ENCODE results near the gene DENND1B.
"Not testable (repeated sequence)": the region's sequence is repeated elsewhere in the genome, so short reads cannot be mapped to it uniquely, and the experiment has no call there.

The DENND1B gene

DNA sequence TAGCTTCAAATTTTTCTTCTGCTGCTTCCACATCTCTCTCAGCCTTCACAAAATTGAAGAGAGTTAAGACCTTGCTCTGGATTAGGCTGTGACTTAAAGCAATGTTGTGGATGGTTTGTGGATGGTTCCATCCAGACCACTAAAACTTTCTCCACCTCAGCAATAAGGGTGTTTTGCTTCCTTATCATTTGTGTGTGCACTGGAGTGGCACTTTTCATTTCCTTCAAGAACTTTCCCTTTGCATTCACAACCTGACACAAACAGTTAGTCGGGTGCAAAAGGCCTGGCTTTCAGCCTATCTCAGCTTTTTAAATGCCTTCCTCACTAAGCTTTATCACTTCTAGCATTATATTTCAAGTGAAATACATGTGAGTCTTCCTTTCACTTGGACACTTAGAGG, 30.3 kb downstream of the DENND1B start:
- DNase-seq (ENCODE audit: low spot score), result no peak

DNA sequence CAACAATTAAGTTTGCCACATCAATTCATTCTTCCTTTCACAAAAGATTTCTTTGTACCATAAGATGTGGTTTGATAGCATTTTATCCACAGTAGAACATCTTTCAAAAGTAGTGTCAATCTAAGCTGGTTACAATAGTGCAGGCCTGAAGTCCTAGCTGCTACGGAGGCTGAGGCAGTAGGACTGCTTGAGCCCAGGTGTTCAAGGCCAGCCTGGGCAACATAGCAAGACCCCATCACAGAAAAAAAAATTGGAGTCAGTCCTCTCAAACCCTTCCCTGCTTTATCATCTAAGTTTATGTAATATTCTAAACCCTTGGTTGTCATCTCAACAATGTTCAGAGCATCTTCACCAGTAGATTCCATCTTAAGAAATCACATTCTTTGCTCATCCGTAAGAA, 31.7 kb downstream of the DENND1B start:
- DNase-seq (ENCODE audit: low spot score), result no peak

DNA sequence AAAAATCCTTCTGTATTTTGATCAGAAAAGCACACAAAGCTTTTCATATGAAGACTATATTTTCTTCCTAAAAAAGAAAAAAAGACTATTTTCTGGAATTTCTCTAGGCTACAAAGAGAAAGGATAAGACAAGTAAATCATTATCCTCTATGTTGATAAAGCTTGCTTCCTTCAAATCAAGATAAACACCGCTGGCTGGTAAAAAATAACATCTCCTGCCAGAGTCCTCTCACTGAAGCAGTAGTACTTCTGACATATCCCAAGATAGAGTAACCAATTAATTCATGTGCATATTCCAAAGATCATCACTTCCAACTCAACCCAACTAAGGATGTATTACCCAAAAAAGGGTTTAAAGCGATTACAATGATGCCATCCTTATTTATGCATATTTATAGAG, 34.3 kb downstream of the DENND1B start:
- DNase-seq (ENCODE audit: low spot score), result no peak

- DNase-seq (ENCODE audit: low spot score), result no peak
Measured at GRCh38 chr1:197738927-197739326, 36.4 kb downstream of the DENND1B start.

DNA sequence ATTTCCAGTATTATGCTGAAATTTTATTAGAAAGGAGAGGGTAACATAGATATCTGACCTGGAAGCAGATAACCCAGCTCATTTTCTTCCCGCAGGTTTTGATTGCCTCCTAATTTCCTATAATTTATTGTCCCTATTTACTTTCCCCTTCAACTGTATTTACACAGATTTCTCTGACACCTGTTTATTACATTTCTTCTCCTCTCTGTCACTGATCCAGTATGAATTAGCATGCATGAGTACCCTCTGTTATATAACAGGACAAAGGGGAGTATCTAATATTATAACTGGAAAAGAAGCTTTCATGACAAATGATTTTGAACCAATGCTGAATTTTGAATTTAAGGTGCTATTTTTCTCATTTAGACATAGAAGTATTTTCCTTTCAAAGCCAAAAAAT, 37.4 kb downstream of the DENND1B start:
- DNase-seq (ENCODE audit: low spot score), result no peak

DNA sequence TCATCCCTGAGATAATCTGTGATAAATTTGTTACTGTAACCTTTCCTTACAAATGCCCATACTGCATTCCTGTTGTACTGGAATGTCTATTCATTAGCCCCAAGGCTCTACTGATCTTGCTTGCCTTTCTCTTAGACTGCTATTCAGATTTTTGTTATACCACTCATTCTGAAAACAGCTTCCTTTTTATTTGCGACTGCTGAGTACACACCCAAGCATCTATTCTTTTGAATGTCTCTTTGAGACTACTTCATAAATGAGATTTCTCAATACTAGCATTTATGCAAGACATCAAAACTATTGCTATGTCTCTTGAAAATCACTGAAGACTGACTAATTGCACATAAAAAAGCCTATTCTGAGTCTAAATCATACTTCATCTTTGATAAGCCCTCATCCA, 38.6 kb downstream of the DENND1B start:
- peak; percentile 83 for DNase-seq (ENCODE audit: low spot score)

- no peak for DNase-seq (ENCODE audit: low spot score)
Measured at GRCh38 chr1:197735461-197735860, 39.8 kb downstream of the DENND1B start.

DNA sequence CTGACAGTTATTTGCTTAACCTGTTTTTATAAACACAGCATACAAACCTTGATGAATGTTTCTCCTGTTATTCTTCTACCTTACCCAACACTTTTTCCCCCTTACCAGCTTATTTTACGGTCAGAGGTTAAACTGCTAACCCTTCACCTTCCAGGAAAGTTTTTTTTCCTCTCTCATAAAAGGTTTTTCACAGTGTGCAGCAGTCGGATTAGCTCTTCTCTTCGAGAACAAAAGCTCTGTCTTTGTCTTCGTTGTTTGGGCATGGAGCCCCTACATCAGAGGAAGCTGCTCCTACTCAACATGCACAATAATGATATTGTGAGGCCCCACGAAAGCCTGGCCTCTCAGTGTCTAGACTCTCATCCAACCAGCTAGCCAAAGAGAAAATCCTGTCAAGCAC, 42.0 kb downstream of the DENND1B start:
- DNase-seq (ENCODE audit: low spot score), result no peak

- no peak for DNase-seq (ENCODE audit: low spot score)
Measured at GRCh38 chr1:197732187-197732586, 43.1 kb downstream of the DENND1B start.

GRCh38 chr1:197731449-197731848, 43.8 kb downstream of the DENND1B start:
- DNase-seq (ENCODE audit: low spot score), result no peak

- no peak for DNase-seq (ENCODE audit: low spot score)
Measured at GRCh38 chr1:197725976-197726375, 49.3 kb downstream of the DENND1B start.

GRCh38 chr1:197725044-197725443, 50.2 kb downstream of the DENND1B start:
- DNase-seq (ENCODE audit: low spot score), result no peak

GRCh38 chr1:197715806-197716205, 59.5 kb downstream of the DENND1B start:
- DNase-seq (ENCODE audit: low spot score), result no peak

GRCh38 chr1:197706601-197707000, 68.7 kb downstream of the DENND1B start:
- DNase-seq (ENCODE audit: low spot score), result no peak

- DNase-seq (ENCODE audit: low spot score), result no peak
Measured at GRCh38 chr1:197705941-197706340, 69.3 kb downstream of the DENND1B start.

- not testable (repeated sequence) for DNase-seq (ENCODE audit: low spot score)
Measured at GRCh38 chr1:197700688-197701087, 74.6 kb downstream of the DENND1B start.

GRCh38 chr1:197696372-197696771, 78.9 kb downstream of the DENND1B start:
- DNase-seq (ENCODE audit: low spot score), result no peak

DNA sequence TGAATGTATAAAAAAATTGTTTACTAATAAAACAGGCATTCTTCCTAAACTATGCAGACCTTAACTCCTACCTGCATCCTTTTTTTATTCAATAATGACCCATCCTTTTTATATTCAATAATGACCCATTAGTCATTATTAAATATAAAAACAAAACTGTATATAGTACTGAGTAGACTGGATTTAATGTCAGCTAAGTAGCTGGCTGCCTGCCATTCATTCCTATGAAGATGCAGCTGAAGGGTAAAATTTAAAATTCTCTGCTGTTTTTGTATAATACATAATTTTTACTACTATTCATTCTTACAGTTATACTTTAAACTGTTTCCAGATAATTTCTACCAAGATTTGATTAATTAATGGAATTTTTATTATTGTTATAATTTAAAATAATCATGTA, 79.3 kb downstream of the DENND1B start:
- DNase-seq (ENCODE audit: low spot score), result no peak

DNA sequence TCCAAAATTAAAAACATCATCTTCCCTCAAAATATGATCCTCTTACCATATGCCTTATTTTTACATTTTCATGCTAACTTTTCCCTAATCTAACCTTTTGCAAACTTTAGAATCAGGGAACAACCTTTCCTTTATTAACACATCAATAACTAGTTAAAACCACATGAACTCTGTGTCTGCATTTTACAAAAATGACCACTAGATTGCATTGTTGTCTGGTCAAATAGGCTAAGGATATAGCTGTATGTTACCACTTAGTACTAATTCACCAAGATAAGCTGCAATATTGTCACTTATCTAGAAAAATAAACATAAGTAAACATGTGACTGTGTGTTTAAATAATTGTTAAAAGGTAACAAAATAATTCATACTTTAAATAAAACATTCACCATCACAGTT, 82.3 kb downstream of the DENND1B start:
- DNase-seq (ENCODE audit: low spot score), result peak; percentile 5

DNA sequence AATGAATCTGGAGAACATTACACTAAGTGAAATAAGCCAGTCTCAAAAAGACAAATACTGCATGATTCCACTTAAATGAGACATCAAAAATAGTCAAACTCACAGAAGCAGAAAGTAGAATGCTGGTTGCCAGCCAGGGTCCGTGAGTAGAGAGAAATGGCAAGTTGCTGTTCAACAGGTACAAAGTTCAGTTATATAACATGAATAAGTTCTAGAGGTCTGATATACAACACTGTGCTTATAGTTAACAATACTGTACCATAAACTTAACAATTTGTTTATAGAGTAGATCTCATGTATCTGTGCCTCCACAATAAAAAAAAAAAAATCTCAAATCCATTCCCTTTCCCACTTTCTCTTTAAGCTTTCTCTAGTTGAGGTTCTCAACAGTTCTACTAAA, 83.5 kb downstream of the DENND1B start:
- DNase-seq (ENCODE audit: low spot score), result no peak

DNA sequence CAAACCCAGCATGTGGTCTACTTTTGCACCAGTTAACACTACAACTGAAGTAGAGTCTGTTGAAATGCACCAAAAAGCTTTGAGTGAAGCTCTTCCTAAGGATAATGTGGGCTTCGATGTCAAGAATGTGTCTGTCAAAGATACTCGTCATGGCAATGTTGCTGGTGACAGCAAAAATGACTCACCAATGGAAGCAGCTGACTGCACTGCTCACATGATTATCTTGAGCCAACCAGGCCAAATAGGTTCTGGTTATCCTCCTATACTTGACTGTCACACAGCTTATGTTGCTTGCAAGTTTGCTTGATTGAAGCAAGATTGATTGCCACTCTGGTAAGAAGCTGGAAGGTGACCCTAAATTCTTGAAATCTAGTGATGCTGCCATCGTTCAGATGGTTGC, 85.2 kb downstream of the DENND1B start:
- DNase-seq (ENCODE audit: low spot score), result no peak

DNA sequence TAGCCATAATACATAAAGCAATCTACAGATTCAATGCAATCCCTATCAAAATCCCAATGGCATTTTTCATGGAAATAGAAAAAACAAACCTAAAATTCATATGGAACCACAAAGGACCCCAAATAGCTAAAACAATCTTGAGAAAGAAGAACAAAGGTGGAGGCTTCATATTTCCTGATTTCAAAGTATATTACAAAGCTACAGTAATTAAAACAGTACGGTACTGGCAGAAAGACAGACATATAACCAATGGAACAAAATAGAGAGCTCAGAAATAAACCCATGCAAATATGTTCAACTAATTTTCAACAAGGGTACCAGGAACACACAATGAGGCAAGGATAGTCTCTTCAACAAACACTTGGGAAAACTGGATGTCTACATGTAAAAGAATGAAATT, 87.0 kb downstream of the DENND1B start:
- no peak for DNase-seq (ENCODE audit: low spot score)

DNA sequence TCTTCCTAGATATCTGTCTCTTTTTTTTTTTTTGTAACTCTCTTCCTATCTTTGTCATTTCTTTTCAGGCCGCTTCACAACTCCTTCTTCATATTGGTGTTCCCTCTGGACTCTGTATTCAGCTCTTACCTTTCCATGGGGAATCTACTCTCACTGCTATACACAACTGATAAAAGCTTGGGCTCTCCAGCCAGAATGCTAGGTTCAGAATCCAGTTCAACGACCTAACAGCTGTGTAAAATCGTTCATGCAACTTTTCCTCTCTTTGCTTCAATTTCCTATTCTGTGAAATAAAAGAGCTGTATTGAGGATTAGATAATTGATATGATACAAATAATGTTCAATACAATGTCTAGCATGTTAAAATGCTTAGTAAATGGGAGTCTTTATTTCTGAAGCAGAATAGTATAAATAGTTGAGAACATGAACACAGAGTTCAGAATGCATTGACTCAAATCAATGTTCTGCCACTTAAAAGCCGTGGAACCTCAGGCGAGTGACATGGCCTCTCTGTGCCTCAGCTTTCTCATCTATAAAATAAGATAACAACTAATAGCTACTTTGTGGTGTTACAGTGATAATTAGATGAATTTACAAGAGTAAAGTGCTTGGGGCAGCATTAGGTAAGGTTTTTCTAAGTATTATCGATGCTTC, 88.5 kb downstream of the DENND1B start:
- DNase-seq (ENCODE audit: low spot score), result no peak

GRCh38 chr1:197686231-197686630, 89.0 kb downstream of the DENND1B start:
- DNase-seq (ENCODE audit: low spot score), result no peak

DNA sequence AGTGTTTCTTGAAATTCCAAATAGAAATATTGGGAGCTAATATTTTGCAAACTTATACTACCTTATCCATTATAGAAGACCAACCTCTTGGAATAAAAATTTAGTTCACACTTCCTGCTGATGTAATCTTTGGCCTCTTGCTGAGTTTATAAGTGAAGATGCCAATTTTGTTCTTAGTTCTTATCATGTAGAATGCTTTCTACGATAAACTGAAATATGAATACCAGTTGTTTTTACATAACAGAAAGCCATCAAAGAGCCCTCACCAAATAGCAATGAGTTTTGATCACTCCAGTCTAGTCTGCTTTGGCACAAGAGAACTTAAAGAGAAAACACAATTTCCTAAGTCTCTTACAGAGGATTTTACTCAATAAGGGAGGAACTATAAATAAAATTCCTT, 89.5 kb downstream of the DENND1B start:
- no peak for DNase-seq (ENCODE audit: low spot score)

Data from AG08395 (cell line).